Fibroblast of lung (primary cell): ENCODE measurements around the gene CEP78. TPM values are rescaled to one million over a fixed set of nuclear protein-coding genes. Genes with fewer than 3 reads are reported as not detected.

Experiments
- DNase-seq, 2 donors: peaks; one replicate each; pipeline versions ENCODE4 v3.0.0 to v3.0.0-alpha.2; 2010; ENCODE audit warnings: low read depth in 2 of 2
- H2AFZ ChIP-seq: 2 replicates; pipeline ENCODE4 v1.5.1; 2012; ENCODE audit warnings: low read length, control low read depth, inconsistent platforms
- H3K27ac ChIP-seq: 2 replicates; pipeline ENCODE4 v1.5.1; 2011; ENCODE audit warnings: low read length, control low read depth; ENCODE audit not compliant: insufficient read depth
- H3K27me3 ChIP-seq: 2 replicates; pipeline ENCODE4 v1.5.1; 2011; ENCODE audit warnings: mild to moderate bottlenecking, low read length; ENCODE audit not compliant: control insufficient read depth, insufficient read depth
- H3K36me3 ChIP-seq: 2 replicates; pipeline ENCODE4 v1.5.1; 2011; ENCODE audit warnings: low read length; ENCODE audit not compliant: control insufficient read depth, insufficient read depth
- H3K4me1 ChIP-seq: 2 replicates; pipeline ENCODE4 v1.5.1; 2011; ENCODE audit warnings: low read length; ENCODE audit not compliant: control insufficient read depth, insufficient read depth; ENCODE audit errors: extremely low read depth
- H3K4me2 ChIP-seq: 2 replicates; pipeline ENCODE4 v1.5.1; 2011; ENCODE audit warnings: low read length, control low read depth; ENCODE audit not compliant: insufficient read depth; ENCODE audit errors: extremely low read depth
- H3K4me3 ChIP-seq, 4 experiments: fragments of 200-600 bp in 1 of 4; sonication (generic) in 1 of 4; replicated peaks in 1 of 4; 2 replicates each; pipeline ENCODE4 v1.5.1; 2011 to 2016; ENCODE audit warnings: low read length in 4 of 4, low read depth in 3 of 4, mild to moderate bottlenecking in 3 of 4, control low read depth in 2 of 4, inconsistent platforms in 1 of 4, mixed read lengths in 1 of 4; ENCODE audit not compliant: insufficient read depth in 1 of 4; ENCODE audit errors: control extremely low read depth in 1 of 4
- H3K79me2 ChIP-seq: 2 replicates; pipeline ENCODE4 v1.5.1; 2012; ENCODE audit warnings: mild to moderate bottlenecking, low read length, inconsistent platforms; ENCODE audit not compliant: control insufficient read depth, insufficient read depth
- H3K9ac ChIP-seq: 2 replicates; pipeline ENCODE4 v1.5.1; 2011; ENCODE audit warnings: mild to moderate bottlenecking, low read length, control low read depth; ENCODE audit not compliant: insufficient read depth
- H3K9me3 ChIP-seq: 2 replicates; pipeline ENCODE4 v1.5.1; 2012; ENCODE audit warnings: low read depth, low read length; ENCODE audit not compliant: control insufficient read depth, insufficient read depth
- H4K20me1 ChIP-seq: 2 replicates; pipeline ENCODE4 v1.5.1; 2011; ENCODE audit warnings: low read length; ENCODE audit not compliant: control insufficient read depth, insufficient read depth; ENCODE audit errors: extremely low read depth
- EZH2 ChIP-seq: IDR thresholded peaks from 2 replicates; pipeline ENCODE4 v1.5.1; 2012; ENCODE audit warnings: low read length, control low read depth, mild to moderate bottlenecking; ENCODE audit errors: missing control alignments
- polyA minus RNA-seq: library from RNA; depleted of rRNA, polyadenylated mRNA; stranded (reverse); fragments of >200 nt; gene quantifications from 2 replicates; pipeline ENCODE4 v1.2.3, GENCODE V29; 2011; ENCODE audit warnings: low replicate concordance
- polyA plus RNA-seq, 2 donors: library from polyadenylated mRNA; depleted of rRNA in 1 of 2; stranded (reverse) in 1 of 2; unstranded in 1 of 2; fragments of >200 nt; gene quantifications; 2 replicates each; pipeline ENCODE4 v1.2.1, GENCODE V29; 2011 to 2012; ENCODE audit warnings: missing spikeins in 1 of 2
- total RNA-seq: library from RNA; depleted of rRNA; stranded (reverse); fragments of >200 nt; gene quantifications from 2 replicates; pipeline ENCODE4 v1.2.1, GENCODE V29; 2014
- TF ChIP-seq, protein P1 (sequence below), 2 donors: IDR thresholded peaks in 1 of 2; conservative IDR thresholded peaks in 1 of 2; 1 replicate in 1 of 2; 2 replicates in 1 of 2; pipeline ENCODE4 v1.5.1; 2011 to 2012; ENCODE audit warnings: low read length in 2 of 2, control low read depth in 1 of 2, inconsistent platforms in 1 of 2, low read depth in 1 of 2, mild to moderate bottlenecking in 1 of 2

Gene CEP78, protein sequence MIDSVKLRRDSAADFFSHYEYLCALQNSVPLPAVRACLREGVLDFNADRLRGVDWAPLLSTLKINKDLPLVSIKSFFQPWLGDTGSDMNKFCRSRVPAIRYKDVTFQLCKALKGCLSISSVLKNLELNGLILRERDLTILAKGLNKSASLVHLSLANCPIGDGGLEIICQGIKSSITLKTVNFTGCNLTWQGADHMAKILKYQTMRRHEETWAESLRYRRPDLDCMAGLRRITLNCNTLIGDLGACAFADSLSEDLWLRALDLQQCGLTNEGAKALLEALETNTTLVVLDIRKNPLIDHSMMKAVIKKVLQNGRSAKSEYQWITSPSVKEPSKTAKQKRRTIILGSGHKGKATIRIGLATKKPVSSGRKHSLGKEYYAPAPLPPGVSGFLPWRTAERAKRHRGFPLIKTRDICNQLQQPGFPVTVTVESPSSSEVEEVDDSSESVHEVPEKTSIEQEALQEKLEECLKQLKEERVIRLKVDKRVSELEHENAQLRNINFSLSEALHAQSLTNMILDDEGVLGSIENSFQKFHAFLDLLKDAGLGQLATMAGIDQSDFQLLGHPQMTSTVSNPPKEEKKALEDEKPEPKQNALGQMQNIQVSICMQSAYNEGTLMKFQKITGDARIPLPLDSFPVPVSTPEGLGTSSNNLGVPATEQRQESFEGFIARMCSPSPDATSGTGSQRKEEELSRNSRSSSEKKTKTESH
- total RNA-seq (10.0 and 10.4 TPM in 2 replicates), polyA plus RNA-seq (8.9 and 13.7 TPM in 2 replicates), polyA minus RNA-seq (0.27 and 2.1 TPM in 2 replicates)
- 5.7 and 10.6 TPM in 2 replicates for polyA plus RNA-seq (2012)

DNA sequence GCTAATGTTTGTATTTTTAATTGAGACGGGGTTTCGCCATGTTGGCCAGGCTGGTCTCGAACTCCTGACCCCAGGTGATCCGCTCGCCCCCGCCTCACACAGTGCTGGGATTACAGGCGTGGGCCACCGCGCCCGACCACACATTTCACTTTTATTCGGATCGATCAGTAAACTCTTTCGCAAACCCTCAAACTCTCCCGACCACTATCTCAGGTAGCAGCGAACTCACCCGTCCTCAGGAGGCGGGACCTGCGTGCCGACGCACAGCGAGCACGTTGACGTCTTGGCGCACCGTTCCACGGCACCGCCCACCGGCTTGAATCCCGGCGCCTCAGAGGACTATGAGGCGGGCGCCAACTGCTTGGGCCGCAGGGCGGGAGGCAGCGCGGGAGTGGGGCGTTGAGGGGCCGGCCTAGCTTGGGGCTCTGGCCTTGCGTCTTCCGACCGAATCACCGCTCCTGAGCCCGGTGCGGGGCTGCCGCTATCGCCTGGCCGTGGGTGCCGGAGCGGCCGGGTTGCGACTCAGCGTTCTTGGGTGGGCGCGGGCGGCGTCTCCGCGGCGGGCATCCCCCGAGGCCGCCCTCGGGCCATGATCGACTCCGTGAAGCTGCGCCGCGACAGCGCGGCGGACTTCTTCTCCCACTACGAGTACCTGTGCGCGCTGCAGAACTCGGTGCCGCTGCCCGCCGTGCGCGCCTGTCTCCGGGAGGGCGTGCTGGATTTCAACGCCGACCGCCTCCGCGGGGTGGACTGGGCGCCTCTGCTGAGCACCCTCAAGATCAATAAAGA, at the start of gene CEP78:
Gene CEP78 (plus strand): TSS at position 314 of the 789 bp plus-strand sequence. CDS start 276 bp downstream, at position 590.
- Histone ChIP-seq H3K27me3 (no peaks in the 10 kb centered on the region), H3K4me2 (peak within 1 kb of the TSS; percentile 86), H3K9me3 (no peaks in the 10 kb centered on the region), H3K4me1 (peaks cover 2% of the 10 kb centered on the region), H3K79me2 (peaks cover 9% of the 10 kb centered on the region), H3K27ac (peak within 1 kb of the TSS; percentile 75), H4K20me1 (no peaks in the 10 kb centered on the region), H2AFZ (peak within 1 kb of the TSS; percentile 86), H3K4me3 (peak within 1 kb of the TSS; percentile 81 to 89 (median 84)), H3K9ac (peak within 1 kb of the TSS; percentile 79), H3K36me3 (no peaks in the 10 kb centered on the region)
- TF ChIP-seq, protein P1, sequence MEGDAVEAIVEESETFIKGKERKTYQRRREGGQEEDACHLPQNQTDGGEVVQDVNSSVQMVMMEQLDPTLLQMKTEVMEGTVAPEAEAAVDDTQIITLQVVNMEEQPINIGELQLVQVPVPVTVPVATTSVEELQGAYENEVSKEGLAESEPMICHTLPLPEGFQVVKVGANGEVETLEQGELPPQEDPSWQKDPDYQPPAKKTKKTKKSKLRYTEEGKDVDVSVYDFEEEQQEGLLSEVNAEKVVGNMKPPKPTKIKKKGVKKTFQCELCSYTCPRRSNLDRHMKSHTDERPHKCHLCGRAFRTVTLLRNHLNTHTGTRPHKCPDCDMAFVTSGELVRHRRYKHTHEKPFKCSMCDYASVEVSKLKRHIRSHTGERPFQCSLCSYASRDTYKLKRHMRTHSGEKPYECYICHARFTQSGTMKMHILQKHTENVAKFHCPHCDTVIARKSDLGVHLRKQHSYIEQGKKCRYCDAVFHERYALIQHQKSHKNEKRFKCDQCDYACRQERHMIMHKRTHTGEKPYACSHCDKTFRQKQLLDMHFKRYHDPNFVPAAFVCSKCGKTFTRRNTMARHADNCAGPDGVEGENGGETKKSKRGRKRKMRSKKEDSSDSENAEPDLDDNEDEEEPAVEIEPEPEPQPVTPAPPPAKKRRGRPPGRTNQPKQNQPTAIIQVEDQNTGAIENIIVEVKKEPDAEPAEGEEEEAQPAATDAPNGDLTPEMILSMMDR (conservative IDR thresholded peaks at IDR 0.05 in 1 of 2, IDR thresholded peaks at IDR 0.05 in 1 of 2; ENCODE audit: low read depth in 1 of 2, low read length in 2 of 2), result no peak
- no peak for TF ChIP-seq EZH2
- peak; percentile 91 to 95 for DNase-seq

DNA sequence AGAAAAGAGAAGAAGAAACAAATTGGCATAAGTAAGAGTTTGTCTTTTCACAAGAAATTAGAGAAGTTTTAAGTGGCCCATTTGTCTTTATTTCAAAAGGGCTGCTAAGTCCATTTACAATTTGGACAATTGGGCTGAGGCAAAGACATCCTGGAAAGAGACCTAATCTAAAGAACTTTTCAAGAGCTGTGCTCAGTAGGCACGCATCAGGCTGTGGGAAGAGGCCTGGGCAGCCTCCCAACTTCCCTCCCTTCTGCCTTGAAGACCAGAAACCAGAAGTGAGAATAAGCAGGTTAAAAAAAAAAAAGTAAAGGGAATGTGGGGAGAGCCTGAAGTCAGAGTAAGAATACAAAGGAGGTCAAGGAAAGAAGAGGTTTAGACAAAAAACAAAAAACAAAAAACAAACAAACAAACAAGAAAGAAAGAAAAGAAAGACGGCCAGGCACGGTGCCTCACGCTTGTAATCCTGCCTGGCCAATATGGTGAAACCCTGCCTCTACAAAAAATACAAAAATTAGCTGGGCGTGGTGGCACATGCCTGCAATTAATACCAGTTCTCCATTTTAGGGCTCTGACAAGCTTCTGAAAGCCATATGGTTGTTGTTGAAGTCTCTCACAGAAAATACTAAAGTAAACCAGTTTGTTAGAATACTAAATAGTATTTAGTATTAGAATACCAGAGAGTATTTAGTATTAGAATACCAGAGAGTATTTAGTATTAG, 48.0 kb upstream of the CEP78 start:
- no peaks in the 10 kb centered on the region for H3K4me1 ChIP-seq
- TF ChIP-seq, protein P1 (conservative IDR thresholded peaks at IDR 0.05 in 1 of 2, IDR thresholded peaks at IDR 0.05 in 1 of 2; ENCODE audit: low read depth in 1 of 2, low read length in 2 of 2), result no peak
- TF ChIP-seq EZH2, result no peak
- no peak overlapping the region for H3K27ac ChIP-seq
- H3K9ac ChIP-seq, result no peak overlapping the region
- no peaks in the 10 kb centered on the region for H3K36me3 ChIP-seq
- DNase-seq, result peak in 1 of 2 donors; percentile 42
- H4K20me1 ChIP-seq, result no peaks in the 10 kb centered on the region
- no peaks in the 10 kb centered on the region for H3K79me2 ChIP-seq
- H3K4me3 ChIP-seq, result no peak overlapping the region
- no peaks in the 10 kb centered on the region for H3K27me3 ChIP-seq
- no peak overlapping the region for H3K4me2 ChIP-seq
- no peaks in the 10 kb centered on the region for H3K9me3 ChIP-seq
- no peak overlapping the region for H2AFZ ChIP-seq
